ENCODE results near the gene TNP2. TPM values are rescaled to one million over a fixed set of nuclear protein-coding genes. Genes with fewer than 3 reads are reported as not detected.
"Not testable (repeated sequence)": the region's sequence is repeated elsewhere in the genome, so short reads cannot be mapped to it uniquely, and the experiment has no call there.

TNP2 gene
- total RNA-seq, 1 experiment from 2014 or later: not detected

DNA sequence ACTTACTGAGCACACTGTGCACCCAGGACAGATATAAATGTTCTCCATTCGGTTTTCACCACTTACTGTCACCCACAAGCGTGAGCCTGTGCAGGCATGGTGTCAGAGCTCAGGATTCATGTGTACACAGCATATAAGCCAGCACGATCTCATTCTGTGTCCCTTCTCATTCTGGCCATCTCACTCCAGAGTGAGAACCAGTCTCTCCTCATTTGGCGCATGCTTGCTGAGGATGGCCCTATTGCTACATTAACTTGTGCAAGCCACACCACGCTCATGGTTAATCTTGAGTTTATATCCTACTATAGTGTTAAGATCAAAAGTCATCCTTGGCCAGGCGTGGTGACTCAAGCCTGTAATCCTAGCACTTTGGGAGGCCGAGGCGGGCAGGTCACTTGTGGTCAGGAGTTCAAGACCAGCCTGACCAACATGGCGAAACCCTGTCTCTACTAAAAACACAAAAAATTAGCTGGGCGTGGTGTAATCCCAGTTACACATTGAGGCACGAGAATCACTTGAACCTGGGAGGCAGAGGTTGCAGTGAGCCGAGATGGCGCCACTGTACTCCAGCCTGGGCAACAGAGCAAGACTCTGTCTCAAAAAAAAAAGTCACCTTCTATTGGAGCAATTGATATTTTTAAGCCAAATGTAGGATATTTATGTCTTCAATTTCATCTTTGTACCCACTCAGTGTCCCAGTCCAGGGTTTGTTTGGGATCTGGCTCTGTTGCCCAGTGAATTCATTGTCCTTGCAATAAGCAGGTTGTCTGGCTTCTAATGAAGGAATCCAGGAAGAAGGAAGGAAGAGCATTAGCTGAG is 34.0 kb downstream of the TNP2 start:
- Histone ChIP-seq H3K9me3 (replicated peaks) (no peaks in the 10 kb centered on the region), H3K27ac (no peak overlapping the region), H3K4me3 (no peak overlapping the region), H3K27me3 (no peaks in the 10 kb centered on the region), H3K4me1 (no peaks in the 10 kb centered on the region), H3K36me3 (no peaks in the 10 kb centered on the region)
- DNase-seq: no peak

DNA sequence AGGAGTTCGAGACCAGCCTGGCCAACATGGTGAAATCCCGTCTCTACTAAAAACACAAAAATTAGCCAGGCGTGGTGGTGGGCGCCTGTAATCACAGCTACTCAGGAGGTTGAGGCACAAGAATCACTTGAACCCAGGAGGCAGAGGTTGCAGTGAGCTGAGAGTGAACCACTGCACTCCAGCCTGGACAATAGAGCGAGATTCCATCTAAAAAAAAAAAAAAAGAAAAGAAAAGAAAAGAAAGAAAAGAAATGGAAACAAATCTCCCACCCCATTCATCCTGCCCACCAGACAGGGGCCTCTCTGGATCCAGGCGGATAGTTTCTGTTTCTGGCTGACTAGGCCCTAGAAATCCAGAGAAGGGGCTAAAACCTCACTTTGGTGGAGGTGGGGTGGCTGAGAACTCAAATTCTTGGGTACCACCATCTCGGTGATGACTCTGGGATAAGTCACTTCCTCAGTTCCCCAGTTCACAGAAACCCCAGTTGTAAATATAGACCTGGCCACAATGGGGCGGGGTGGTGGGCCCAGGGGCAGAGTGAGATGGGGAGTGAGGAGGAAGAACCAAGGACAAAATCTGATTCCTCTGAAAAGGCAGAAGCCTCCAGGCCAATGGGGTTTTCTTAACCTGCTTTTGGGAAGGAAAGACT is 35.3 kb downstream of the TNP2 start:
- no peaks in the 10 kb centered on the region for H3K9me3 ChIP-seq (replicated peaks)
- no peak for DNase-seq
- no peak overlapping the region for H3K27ac ChIP-seq
- H3K36me3 ChIP-seq: no peaks in the 10 kb centered on the region
- H3K27me3 ChIP-seq: no peaks in the 10 kb centered on the region
- H3K4me1 ChIP-seq: no peaks in the 10 kb centered on the region
- no peak overlapping the region for H3K4me3 ChIP-seq

DNA sequence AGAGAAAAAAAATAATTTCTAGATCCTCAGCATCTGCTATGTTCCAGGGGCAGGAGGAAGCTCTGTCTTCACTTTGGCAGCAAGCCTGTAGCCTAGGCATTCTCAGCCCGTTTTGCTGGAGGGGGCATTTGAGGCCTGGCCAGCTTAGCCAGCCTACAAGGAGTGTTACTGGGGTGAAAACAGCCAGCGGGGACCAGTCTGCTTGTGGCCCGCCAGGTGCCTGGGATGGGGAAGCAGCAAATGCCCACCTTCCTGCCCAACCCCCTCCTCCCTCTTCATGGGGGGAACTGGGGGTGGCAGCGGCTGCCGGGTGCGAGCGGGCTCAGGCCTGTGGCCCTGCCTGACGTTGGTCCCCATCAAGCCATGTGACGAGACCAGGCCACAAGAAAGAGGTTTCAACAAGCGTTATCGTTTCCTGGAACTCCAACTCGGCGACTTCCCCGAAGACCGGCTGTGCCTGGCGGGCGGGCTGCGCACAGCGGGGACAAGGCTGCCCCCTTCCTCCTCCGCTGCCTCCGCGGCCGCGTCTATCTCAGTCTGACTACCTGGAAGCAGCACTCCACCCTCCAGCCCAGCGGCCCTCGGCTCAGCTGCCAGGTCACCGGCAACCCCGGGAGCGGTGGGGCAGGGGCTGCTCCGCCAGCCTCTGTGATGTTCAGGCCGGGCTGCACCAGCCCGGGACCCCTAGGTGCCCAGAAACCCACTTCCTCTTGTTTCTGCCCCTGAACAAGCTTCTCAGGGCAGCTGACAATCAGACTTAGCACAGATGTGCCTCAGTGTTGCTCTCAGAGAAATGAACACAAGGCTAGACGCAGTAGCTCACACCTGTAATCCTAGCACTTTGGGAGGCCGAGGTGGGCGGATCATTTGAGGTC is 36.0 kb downstream of the TNP2 start:
- Histone ChIP-seq H3K9me3 (replicated peaks) (no peaks in the 10 kb centered on the region), H3K27me3 (no peaks in the 10 kb centered on the region), H3K36me3 (no peaks in the 10 kb centered on the region), H3K4me3 (no peak overlapping the region), H3K27ac (no peak overlapping the region), H3K4me1 (no peaks in the 10 kb centered on the region)
- no peak for DNase-seq

DNA sequence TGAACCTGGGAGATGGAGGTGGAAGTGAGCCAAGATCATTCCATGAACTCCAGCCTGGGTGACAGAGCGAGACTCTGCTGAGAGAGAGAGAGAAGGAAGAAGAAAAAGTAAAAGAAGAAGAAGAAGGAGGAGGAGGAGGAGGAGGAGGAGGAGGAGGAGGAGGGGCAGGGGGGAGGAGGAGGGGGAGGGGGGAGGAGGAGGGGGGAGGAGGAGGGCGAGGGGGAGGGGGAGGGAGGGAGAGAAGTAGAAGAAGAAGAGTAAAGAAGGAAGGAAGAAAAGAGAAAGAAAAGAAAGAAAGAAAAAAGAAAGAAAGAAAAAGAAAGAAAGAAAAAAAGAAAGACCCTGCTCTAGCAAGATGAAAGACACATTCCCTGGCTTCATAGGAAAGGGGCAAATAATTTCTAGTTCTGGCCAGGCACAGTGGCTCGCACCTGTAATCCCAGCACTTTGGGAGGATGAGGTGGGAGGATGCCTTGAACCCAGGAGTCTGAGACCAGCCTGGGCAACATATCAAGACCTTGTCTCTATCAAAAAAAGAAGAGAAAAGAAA is 36.7 kb downstream of the TNP2 start:
- no peak overlapping the region for H3K4me3 ChIP-seq
- DNase-seq: no peak
- no peaks in the 10 kb centered on the region for H3K4me1 ChIP-seq
- no peaks in the 10 kb centered on the region for H3K9me3 ChIP-seq (replicated peaks)
- H3K27ac ChIP-seq: no peak overlapping the region
- H3K27me3 ChIP-seq: no peaks in the 10 kb centered on the region
- H3K36me3 ChIP-seq: no peaks in the 10 kb centered on the region

DNA sequence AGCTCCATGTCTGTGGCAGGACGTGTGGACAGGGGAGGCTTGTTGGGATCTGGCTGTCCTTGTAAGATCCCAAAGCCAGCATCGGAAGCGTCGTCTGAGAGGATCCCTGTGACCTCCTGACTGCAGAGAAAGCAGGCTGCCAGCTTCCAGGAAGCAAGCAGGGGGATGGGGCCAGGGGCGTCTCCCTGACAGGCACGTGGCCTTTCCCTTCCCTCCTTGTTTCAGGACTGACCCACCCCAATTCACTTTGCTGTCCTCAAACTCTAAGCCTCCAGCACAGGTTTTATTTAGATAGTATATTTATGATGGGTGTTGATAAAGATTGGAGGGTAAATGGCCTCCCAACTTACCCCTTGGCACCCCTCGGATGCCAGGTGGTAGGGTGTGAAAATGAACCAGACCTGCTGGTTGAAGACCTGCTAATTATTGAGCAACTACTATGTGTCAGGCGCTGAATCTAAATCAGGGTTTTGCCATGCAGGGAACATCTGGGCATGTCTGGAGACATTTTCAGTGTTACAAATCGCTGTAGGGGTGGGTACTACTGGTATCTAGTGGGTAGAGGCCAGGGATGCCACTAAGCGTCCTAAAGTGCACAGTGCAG is 37.7 kb downstream of the TNP2 start:
- no peak overlapping the region for H3K4me3 ChIP-seq
- no peaks in the 10 kb centered on the region for H3K4me1 ChIP-seq
- H3K36me3 ChIP-seq: no peaks in the 10 kb centered on the region
- no peak overlapping the region for H3K27ac ChIP-seq
- DNase-seq: no peak
- no peaks in the 10 kb centered on the region for H3K27me3 ChIP-seq
- no peaks in the 10 kb centered on the region for H3K9me3 ChIP-seq (replicated peaks)

DNA sequence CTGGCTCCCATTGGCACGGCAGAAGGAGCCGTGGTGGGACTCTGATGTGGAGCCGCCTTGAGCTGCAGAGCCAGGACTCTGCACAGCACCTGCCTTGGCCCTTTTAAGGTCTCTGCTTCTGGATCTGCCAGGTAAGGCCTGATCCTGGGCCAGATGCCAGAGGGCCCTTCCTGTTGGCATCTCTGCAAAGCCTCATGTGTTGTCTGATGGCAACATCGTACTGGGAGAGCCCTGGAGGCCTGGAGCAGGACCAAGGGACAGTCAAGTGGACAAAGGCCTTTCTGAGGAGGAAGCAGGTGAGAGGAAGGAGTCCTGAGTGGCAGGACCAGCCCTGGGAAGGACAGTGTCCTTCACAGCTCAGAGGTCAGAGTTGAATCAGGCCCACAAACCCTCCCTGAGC is 39.2 kb downstream of the TNP2 start:
- Histone ChIP-seq H3K36me3 (no peaks in the 10 kb centered on the region), H3K27ac (no peak overlapping the region), H3K4me3 (no peak overlapping the region), H3K4me1 (no peaks in the 10 kb centered on the region), H3K9me3 (replicated peaks) (no peaks in the 10 kb centered on the region), H3K27me3 (no peaks in the 10 kb centered on the region)
- no peak for DNase-seq

DNA sequence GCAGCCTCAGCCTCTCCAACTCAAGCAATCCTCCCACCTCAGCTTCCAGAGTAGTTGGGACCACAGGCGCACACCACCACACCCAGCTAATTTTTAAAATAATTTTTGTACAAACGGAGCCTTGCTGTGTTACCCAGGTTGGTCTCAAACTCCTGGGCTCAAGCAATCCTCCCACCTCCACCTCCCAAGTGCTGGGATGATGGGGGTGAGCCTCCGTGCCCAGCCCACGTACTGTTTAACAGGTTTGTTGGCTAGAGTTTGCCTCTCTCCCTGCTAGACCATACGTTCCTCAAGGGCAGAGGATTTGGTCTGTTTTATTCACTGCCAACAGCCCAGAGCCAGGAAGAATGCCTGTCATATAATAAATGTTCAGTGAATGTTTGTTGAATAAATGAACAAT is 39.7 kb downstream of the TNP2 start:
- no peak overlapping the region for H3K4me3 ChIP-seq
- H3K36me3 ChIP-seq: no peaks in the 10 kb centered on the region

DNA sequence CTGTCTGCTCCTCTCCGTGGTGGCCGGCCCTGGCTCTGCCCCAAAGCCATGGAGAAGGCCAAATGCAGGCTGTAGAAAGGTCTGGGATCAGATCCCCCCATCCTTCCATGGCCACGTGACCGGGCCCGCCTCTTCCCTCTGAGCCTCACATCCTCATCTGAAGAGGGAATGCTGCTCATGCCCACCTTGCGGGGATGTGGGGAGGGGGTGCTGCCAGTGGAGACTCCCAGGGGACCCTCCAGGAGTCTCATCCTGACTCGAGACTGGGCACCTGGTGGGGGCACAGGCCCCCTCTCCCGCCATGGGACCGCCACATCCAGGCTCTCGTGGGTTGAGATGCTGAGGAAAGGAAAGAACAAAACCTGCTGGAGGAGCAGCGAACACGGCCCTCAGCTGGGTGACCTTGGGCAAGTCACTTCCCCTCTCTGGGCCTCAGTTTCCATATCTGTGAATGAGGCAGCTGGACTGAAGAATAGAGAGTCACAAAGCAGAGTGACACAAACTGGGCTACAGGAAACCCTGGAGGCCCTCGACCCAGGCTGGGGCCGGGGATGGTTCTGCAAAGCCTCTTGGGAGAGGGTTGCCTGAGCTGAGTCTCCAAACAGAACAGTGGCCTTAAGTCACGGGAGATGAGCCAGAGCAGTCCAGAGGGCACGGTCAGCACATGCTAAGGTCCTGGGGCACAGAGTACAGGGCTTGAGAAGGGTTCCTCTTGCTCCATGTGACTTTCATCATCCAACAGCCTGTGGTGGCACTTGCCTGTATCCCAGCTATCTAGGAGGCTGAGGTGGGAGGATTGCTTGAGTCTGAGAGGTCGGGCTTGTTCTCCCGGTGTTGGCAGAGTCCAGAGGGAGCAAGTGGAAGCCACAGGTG is 43.2 kb downstream of the TNP2 start:
- no peak for DNase-seq
- Histone ChIP-seq H3K9me3 (replicated peaks) (no peaks in the 10 kb centered on the region), H3K4me3 (no peak overlapping the region), H3K4me1 (no peaks in the 10 kb centered on the region), H3K36me3 (no peaks in the 10 kb centered on the region), H3K27ac (no peak overlapping the region), H3K27me3 (no peaks in the 10 kb centered on the region)

More for the DNA sequence above, 39.7 kb downstream of the TNP2 start:
- no peak overlapping the region for H3K27ac ChIP-seq
- no peaks in the 10 kb centered on the region for H3K27me3 ChIP-seq
- DNase-seq: no peak
- no peaks in the 10 kb centered on the region for H3K9me3 ChIP-seq (replicated peaks)
- H3K4me1 ChIP-seq: no peaks in the 10 kb centered on the region

DNA sequence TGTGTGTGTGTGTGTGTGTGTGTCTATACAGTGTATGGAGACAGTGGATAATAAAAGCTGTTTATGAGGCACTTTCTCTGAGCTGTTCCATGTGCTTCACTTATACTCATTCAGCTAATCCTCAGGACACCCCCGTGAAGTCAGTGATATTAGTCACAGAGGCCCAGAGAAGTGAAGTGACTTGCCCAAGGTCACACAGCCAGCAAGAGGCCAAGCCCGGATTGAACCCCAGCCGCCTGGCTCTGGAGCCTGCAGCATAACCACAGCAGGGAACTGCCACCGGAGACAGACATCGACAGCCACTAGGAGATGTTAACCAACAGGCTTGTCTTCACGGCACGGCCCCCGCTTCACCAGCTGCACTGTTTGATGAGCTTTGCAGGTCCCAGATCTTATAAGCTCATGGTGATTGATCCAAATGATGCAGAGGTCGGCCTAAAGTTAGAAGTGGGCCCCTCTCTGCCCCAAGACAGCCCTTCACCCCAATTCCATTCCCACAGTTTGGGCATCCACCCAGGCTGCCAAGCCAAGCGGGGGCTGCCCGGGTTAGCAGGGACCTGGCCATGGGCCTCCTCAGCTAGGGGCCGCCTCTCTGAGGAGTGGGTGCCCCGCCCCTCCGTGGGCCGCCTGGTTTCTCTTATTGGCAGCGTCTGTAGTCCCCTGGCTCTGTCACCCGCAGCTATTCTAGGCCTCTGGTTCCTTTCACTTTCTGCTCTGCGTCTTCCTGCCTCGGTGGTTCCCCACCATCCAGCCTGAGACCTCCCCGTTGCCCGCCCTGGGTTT is 44.0 kb downstream of the TNP2 start:
- H3K36me3 ChIP-seq: no peaks in the 10 kb centered on the region

DNA sequence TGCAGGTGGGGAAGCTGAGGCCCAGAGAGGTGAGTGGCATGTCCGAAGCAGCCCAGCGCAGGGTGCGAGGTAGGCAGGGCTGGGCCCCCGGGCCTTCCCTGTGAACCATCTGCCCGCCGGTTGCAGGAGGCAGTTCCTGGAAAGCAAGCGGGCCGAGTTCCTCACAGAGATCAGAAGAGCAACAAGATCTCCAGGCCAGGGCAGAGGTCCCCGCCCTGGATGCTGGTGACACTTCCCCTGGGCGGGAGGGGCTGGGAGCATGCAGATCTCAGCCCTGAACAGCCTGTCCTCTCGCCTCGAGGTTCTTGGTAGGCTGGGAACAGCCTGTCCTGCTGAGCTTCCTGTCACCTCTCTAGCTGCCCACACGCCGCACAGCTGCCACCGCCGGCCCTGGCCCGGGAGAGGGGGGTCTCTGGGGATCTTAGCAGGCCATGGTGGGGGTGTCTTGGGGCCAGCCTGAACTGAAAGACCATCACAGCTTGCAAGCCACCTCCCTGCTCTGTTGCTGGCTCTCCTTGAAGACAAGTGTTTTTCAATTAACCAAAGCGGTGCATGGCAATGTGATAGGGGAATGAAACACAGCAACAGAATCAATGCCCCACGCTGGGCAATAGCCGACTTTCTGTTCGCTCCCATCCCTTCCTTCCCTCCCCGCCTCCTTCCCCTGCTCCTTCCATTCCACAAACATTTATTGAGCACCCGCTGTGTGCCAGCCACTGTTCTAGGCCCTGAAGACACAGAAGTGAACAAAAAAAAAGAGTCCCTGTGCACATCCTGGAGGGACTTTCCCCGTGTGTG is 44.8 kb downstream of the TNP2 start:
- H3K4me1 ChIP-seq: no peaks in the 10 kb centered on the region
- H3K27me3 ChIP-seq: no peaks in the 10 kb centered on the region
- no peak overlapping the region for H3K27ac ChIP-seq
- no peak overlapping the region for H3K4me3 ChIP-seq
- no peaks in the 10 kb centered on the region for H3K9me3 ChIP-seq (replicated peaks)
- peak in 1 of 2 experiments; percentile 44 for DNase-seq
- H3K36me3 ChIP-seq: no peaks in the 10 kb centered on the region

More for the DNA sequence above, 44.0 kb downstream of the TNP2 start:
- H3K27me3 ChIP-seq: no peaks in the 10 kb centered on the region
- no peaks in the 10 kb centered on the region for H3K4me1 ChIP-seq
- DNase-seq: no peak
- H3K27ac ChIP-seq: no peak overlapping the region
- H3K9me3 ChIP-seq (replicated peaks): no peaks in the 10 kb centered on the region
- H3K4me3 ChIP-seq: no peak overlapping the region

DNA sequence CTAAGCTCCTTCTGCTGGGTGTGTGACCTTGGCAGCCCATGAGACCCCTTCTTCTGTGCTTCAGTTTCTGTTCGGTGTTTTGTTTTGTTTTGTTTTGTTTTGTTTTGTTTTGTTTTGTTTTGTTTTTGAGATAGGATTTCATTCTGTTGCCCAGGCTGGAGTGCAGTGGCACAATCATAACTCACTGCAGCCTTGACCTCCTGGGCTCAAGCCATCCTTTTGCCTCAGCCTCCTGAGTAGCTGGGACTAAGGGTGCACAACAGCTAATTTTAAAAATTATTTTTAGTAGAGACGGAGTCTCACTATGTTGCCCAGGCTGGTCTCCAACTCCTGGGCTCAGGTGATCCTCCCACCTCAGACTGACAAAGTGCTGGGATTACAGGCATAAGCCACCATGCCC is 48.6 kb downstream of the TNP2 start:
- H3K4me3 ChIP-seq, H3K27me3 ChIP-seq, H3K4me1 ChIP-seq, DNase-seq, H3K36me3 ChIP-seq, H3K27ac ChIP-seq: not testable (repeated sequence)
- H3K9me3 ChIP-seq (replicated peaks): peaks cover 12% of the 10 kb centered on the region

DNA sequence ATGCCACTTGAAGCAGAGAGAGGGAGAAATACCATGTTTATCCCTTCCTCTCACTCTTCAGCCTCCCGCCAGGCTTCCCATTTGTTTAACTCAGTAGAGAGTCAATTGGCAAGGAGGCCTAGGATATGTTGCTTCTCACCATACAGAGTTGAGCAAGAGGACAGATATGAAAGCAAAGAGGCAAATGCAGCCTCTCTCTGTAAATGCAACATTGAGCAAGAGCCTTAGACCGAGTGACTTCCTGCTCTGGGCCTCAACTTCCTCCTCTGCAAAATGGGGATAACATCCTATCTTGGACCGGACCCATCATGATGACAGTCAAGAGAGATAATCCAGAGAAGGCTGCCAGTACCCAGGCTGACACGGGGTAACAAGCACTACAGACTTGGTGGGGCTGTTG is 49.9 kb downstream of the TNP2 start:
- Histone ChIP-seq H3K27ac (no peak overlapping the region), H3K36me3 (no peaks in the 10 kb centered on the region), H3K27me3 (no peaks in the 10 kb centered on the region), H3K4me1 (no peaks in the 10 kb centered on the region), H3K4me3 (no peak overlapping the region), H3K9me3 (replicated peaks) (peaks cover 12% of the 10 kb centered on the region)
- DNase-seq: no peak

DNA sequence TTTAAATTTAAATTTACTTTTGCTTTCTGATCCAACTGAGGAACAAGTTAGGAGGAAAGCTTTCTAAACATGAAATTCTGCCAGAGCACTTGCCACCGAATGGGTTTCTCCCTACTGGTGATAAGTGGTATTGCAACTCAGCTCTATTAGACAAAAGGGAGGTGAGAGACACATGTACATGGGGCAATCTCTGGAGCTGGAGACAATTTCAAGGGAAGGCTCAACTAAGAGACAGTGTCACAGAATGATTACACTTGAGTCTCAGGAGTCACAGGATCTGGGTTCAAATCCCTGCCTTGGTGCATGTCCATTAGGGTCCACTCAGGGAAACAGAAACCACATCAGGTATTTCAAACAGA is 50.5 kb downstream of the TNP2 start:
- no peak overlapping the region for H3K27ac ChIP-seq
- H3K4me3 ChIP-seq: no peak overlapping the region
- H3K9me3 ChIP-seq (replicated peaks): peaks cover 12% of the 10 kb centered on the region
- no peaks in the 10 kb centered on the region for H3K36me3 ChIP-seq
- no peaks in the 10 kb centered on the region for H3K4me1 ChIP-seq
- no peak for DNase-seq
- no peaks in the 10 kb centered on the region for H3K27me3 ChIP-seq
